ENCODE data around the gene RBM7.

The RBM7 gene, protein sequence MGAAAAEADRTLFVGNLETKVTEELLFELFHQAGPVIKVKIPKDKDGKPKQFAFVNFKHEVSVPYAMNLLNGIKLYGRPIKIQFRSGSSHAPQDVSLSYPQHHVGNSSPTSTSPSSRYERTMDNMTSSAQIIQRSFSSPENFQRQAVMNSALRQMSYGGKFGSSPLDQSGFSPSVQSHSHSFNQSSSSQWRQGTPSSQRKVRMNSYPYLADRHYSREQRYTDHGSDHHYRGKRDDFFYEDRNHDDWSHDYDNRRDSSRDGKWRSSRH
- 19.6 to 28.2 (median 25.3) reads per million in 9 experiments for total RNA-seq

DNA sequence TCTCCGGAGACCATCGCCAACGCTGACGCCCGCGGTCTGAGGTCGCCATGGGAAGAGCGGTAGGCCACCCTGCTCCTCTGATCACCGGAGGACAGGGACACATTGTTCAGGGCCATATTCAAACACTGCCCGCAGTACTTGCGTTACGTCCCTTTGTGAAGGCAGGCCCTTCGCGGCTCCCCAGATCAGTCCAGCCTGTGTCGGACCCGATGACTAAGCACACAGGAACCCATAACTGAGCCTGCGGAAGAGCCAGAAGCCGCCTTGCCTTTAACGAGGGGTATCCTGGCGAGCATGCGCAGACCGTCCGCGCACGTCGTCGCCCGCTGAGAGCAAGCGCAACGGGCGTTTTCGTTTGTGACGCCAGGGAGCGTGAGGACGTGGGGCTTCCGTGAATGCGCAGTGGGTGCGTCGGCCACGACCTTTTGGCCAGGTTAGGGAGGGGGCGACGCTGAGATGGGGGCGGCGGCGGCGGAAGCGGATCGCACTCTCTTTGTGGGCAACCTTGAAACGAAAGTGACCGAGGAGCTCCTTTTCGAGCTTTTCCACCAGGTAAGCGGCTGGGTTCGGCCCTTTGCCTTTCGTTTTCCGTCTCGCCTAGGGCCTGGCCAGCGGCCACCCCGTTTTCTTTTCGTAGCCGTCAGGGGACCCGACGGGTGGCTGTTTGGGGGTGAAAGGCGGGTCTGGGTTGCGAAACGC lies at the start of gene RBM7, which contains the start of gene C11orf71:
TSS of gene RBM7 (plus strand) at position 451 of the 699 bp plus-strand sequence. CDS start at position 457, 6 bp downstream.
TSS of gene C11orf71 (minus strand) at position 296 of the 699 bp plus-strand sequence. CDS start at position 116, 180 bp downstream.
- peak; percentile 95 to 98 (median 96) for DNase-seq
- H3K27me3 Mint-ChIP-seq, result no peaks in the 10 kb centered on the region
- peak within 1 kb of the TSS; percentile 92 to 96 for H3K4me3 Mint-ChIP-seq
- no peaks in the 10 kb centered on the region for H3K9me3 Mint-ChIP-seq
- ATAC-seq (replicated peaks), result peak; percentile 91
- H3K4me1 Mint-ChIP-seq (ENCODE audit: low read depth in 2 of 2), result peaks cover 31 to 38% of the 10 kb centered on the region in 2 donors
- H3K27ac Mint-ChIP-seq, result peak within 1 kb of the TSS; percentile 98 to 99
- H3K36me3 Mint-ChIP-seq (ENCODE audit: insufficient read depth), result peaks cover 37% of the 10 kb centered on the region

DNA sequence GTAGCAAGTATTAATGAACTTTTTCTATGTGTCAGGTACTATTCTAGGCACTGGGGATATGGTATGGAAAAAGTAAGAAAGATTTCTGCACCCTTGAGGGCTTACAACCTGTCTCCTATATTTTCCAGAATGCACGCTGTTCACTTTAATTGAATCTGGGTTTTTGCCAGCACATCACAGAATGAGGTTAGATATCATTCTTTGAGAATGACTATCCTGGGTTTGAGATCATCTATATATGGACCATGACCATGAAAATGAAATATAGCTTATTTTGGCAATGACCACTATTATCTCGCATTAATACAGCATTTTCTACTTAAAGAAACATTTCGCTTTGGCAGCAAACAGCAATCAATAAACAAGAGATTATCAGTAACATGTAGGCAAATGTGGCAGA lies 47.0 kb upstream of the RBM7 start:
- DNase-seq (no peak), ATAC-seq (replicated peaks) (no peak)
- no peaks in the 10 kb centered on the region for H3K4me1 Mint-ChIP-seq (ENCODE audit: low read depth in 2 of 2)
- no peaks in the 10 kb centered on the region for H3K36me3 Mint-ChIP-seq (ENCODE audit: insufficient read depth)
- no peak overlapping the region for H3K27ac Mint-ChIP-seq
- H3K27me3 Mint-ChIP-seq, result peaks cover 25 to 28% of the 10 kb centered on the region in 2 donors
- no peak overlapping the region for H3K4me3 Mint-ChIP-seq
- H3K9me3 Mint-ChIP-seq, result no peaks in the 10 kb centered on the region

DNA sequence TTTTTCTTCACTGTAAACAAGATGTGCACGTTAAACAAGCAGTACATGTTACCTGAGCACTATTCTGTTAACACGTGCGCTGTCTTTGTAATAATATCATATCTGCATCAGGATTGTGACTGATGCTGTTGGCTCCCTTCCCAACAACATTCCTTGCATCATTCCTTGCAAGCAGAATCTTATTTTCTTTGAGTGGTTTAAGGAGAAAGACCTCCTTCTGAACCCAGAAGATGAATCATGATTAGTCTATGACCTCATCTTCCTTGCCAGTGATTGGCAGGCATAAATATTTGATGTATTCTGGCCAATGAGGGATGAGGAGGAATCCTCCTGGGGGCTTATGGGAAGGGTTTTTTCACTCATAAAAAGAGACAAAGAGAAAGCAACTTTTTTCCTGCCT lies 46.4 kb upstream of the RBM7 start:
- no peak for ATAC-seq (replicated peaks)
- Mint-ChIP-seq H3K27me3 (peaks cover 30 to 34% of the 10 kb centered on the region in 2 donors), H3K9me3 (no peaks in the 10 kb centered on the region), H3K36me3 (ENCODE audit: insufficient read depth) (no peaks in the 10 kb centered on the region), H3K4me1 (ENCODE audit: low read depth in 2 of 2) (no peaks in the 10 kb centered on the region), H3K27ac (no peak overlapping the region), H3K4me3 (no peak overlapping the region)
- no peak for DNase-seq

DNA sequence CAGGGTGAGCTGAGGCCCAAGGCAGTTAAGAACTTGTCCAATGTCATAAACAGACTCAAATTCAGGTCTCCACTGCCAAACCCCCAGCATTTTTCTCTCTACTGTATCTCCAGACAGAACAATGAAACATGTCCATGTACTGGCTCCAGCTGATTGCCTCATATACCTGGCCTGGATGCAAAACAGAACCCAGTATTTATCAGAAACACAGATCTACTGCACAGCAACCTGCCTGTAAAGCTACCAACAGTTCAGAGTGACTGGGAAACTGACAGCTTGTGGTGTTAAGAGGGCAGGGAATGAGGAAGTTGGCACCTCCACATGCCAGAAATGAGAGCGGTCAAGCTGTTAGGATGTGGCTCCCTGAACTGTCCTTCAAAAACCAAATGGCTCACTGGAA lies 41.8 kb upstream of the RBM7 start:
- H3K36me3 Mint-ChIP-seq (ENCODE audit: insufficient read depth), result no peaks in the 10 kb centered on the region
- no peak for DNase-seq
- no peaks in the 10 kb centered on the region for H3K4me1 Mint-ChIP-seq (ENCODE audit: low read depth in 2 of 2)
- no peak for ATAC-seq (replicated peaks)
- H3K4me3 Mint-ChIP-seq, result no peak overlapping the region
- no peaks in the 10 kb centered on the region for H3K9me3 Mint-ChIP-seq
- H3K27me3 Mint-ChIP-seq, result peaks cover 58 to 60% of the 10 kb centered on the region in 2 donors
- no peak overlapping the region for H3K27ac Mint-ChIP-seq

DNA sequence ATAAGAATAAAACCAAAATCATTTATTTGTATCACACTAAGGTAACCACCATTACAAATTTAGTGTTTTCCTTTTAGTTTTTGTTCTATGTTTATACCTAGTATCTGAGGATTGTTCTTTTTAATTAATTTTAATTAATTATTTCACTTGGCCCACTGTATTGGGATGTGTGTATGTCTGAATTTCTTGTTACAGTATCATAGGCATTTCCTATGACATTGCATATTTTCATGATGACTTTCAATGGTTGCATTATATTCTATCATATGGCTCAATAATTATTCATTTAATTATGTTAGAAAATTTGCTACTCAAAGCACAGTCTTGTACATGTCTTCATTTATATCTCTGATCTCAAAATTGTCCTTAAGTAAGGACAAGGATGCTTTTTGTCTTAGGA lies 41.1 kb upstream of the RBM7 start:
- Mint-ChIP-seq H3K4me3 (no peak overlapping the region), H3K27ac (no peak overlapping the region), H3K4me1 (ENCODE audit: low read depth in 2 of 2) (no peaks in the 10 kb centered on the region), H3K9me3 (no peaks in the 10 kb centered on the region), H3K36me3 (ENCODE audit: insufficient read depth) (no peaks in the 10 kb centered on the region), H3K27me3 (peaks cover 64 to 65% of the 10 kb centered on the region in 2 donors)
- ATAC-seq (replicated peaks), result no peak
- no peak for DNase-seq

DNA sequence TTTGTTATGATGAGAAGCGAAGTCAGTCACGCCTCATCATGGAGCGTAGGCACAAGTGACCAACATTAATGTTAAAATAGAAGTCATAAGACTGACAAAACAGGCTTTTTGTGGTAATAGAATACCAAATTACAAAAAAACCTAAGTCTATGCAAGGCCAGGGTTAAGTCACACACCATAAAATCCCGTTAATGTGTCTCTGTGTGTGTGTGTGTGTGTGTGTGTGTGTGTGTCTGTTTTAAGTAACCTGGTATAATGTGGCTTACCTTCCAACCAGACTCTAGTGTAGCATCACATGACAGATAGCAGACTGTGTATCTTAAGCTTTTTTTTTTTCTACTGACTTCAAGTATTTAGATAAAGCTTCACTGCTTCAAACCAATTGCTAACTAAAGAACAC lies 38.1 kb upstream of the RBM7 start:
- H3K27ac Mint-ChIP-seq, result no peak overlapping the region
- no peaks in the 10 kb centered on the region for H3K36me3 Mint-ChIP-seq (ENCODE audit: insufficient read depth)
- H3K27me3 Mint-ChIP-seq, result peaks cover 67 to 69% of the 10 kb centered on the region in 2 donors
- no peak overlapping the region for H3K4me3 Mint-ChIP-seq
- no peaks in the 10 kb centered on the region for H3K4me1 Mint-ChIP-seq (ENCODE audit: low read depth in 2 of 2)
- no peak for DNase-seq
- no peaks in the 10 kb centered on the region for H3K9me3 Mint-ChIP-seq
- ATAC-seq (replicated peaks), result no peak

DNA sequence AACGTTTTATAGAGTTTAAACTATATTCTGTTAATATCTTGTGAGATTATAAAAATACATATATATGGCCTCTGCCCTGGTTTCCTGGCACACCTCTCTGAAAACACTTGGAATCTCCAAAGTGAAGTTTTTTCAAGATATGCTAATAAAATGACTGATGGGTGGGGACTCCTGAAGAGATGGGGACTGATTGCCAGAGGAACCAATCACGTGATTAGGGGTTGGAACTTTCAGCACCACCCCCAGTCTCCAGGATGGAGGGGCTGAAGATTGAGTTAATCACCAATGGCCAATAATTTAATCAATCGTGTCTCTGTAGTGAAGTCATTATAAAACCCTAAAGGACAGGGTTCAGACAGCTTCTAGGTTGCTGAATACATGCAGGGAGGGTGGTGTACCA lies 37.5 kb upstream of the RBM7 start:
- ATAC-seq (replicated peaks), result no peak
- H3K27ac Mint-ChIP-seq, result no peak overlapping the region
- peaks cover 66 to 69% of the 10 kb centered on the region in 2 donors for H3K27me3 Mint-ChIP-seq

DNA sequence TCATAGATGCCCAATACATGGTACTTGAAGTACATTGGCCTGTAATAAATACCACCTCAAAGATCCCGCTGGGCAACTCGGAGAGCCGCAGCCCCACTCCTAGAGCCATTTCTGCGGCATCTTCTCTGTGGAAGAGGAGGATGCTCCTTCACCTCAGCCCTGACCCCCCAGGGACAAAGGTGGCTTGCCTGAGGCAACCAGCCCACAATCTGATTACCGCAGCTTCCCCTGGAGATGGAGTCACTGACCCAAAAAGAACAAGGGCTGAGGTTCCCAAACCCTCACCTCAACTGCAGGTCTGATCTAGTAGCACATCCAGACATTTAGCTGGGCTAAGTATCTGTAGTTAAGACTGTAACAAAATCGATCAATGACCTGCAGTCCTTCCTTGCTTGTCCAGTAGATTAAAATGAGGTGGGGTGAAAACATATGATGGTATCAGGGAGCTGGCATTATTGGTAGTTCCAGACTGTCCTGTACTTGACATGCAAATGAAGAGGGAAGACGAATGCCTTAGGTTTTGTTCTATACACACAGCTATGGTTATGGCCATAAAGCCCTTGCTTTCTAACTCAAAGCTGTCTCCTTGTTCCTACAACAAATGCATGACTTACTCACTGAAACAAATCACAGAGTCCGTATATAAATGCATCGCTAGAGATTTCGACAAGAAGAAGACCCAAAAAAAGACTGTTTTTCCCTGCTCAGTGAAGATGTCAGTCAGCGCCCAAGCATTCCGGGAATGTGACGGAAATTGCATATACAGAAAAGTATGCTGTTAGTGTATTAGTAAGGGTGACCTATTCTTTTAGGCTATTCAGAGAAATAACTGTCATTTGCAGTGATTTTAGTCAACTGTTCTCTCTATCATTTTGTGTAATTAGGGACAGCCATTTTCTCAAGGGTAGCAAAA lies 33.9 kb upstream of the RBM7 start:
- Mint-ChIP-seq H3K9me3 (no peaks in the 10 kb centered on the region), H3K27me3 (peaks cover 45 to 69% of the 10 kb centered on the region in 2 donors), H3K4me1 (ENCODE audit: low read depth in 2 of 2) (no peaks in the 10 kb centered on the region), H3K27ac (no peak overlapping the region), H3K36me3 (ENCODE audit: insufficient read depth) (no peaks in the 10 kb centered on the region), H3K4me3 (no peak overlapping the region)
- ATAC-seq (replicated peaks) (no peak), DNase-seq (no peak)

More for the DNA sequence above, 37.5 kb upstream of the RBM7 start:
- no peaks in the 10 kb centered on the region for H3K4me1 Mint-ChIP-seq (ENCODE audit: low read depth in 2 of 2)
- DNase-seq, result no peak
- H3K4me3 Mint-ChIP-seq, result no peak overlapping the region
- no peaks in the 10 kb centered on the region for H3K36me3 Mint-ChIP-seq (ENCODE audit: insufficient read depth)
- H3K9me3 Mint-ChIP-seq, result no peaks in the 10 kb centered on the region

DNA sequence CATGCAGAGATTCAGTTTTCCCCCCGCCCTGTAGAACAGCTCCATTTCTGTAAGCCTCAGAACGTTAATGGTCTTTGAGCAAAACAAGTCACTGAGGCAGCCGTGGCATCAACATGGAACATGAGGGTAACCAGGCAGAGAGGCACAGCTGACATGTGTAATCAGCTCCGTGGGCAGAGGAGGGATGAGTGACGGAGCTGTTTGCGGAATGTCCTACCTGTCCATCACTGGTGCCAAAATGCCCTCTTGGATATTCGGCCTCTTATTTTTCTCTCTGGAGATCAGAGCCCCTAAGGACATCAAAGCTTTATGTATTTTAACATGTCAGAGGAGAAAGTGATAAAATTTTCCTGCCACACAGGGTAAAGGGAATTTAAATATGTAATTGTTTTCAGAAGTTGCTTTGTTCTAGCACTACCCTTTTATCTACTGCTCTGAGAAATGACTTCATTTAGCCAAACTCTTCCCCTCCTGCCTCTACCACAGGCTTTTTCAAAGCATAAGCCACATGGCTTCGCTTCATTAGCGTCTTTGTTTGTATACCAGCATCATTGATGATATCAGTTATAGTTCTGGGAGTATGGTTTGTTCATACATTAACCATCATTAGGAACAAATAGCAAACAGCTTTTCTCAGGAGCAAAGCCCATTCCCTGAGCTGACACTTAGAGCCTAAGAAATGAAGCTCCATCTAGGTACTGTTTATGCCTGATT lies 33.1 kb upstream of the RBM7 start:
- Mint-ChIP-seq H3K27ac (no peak overlapping the region), H3K4me1 (ENCODE audit: low read depth in 2 of 2) (no peaks in the 10 kb centered on the region), H3K27me3 (peaks cover 45 to 77% of the 10 kb centered on the region in 2 donors)

DNA sequence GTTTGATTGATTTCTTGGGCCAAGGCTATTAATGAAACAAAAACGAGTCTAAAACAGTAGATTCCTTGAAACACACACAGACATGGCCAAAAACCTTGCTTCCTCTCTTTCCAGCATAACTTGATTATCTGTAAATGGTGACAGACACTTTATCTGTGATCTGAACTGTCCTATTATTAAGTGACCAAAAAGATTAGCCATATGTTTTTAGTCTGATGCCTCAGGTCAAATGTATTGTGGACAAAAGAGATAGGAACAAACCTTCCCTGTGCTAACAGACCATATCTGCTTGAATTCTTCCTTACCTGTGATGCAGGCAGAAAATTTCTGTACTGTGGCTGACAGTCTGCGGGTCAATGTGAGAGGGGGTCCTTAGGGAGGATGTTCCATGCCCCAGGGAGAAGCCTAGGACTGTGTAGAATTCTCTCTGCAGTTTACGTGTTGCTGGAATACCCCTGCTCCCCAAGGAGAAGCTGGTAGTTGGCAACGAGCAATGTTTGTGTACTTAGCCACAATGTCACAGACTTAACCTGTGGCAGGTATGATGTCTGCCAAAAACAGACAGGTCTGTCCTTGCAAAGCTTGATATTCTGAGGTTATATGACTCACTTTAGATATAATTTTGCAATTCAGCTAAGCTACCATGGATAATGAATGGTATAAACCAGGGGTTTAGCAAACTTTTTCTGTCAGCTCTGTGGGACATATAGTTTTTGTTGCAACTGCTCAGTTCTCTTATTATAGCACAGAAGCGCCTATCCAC lies 31.4 kb upstream of the RBM7 start:
- Mint-ChIP-seq H3K27me3 (peaks cover 31 to 73% of the 10 kb centered on the region in 2 donors), H3K36me3 (ENCODE audit: insufficient read depth) (peaks cover 2% of the 10 kb centered on the region)
- no peak for ATAC-seq (replicated peaks)

More for the DNA sequence above, 33.1 kb upstream of the RBM7 start:
- H3K4me3 Mint-ChIP-seq, result no peak overlapping the region
- no peak for DNase-seq
- H3K36me3 Mint-ChIP-seq (ENCODE audit: insufficient read depth), result peaks cover under 1% of the 10 kb centered on the region
- no peaks in the 10 kb centered on the region for H3K9me3 Mint-ChIP-seq
- ATAC-seq (replicated peaks), result no peak

DNA sequence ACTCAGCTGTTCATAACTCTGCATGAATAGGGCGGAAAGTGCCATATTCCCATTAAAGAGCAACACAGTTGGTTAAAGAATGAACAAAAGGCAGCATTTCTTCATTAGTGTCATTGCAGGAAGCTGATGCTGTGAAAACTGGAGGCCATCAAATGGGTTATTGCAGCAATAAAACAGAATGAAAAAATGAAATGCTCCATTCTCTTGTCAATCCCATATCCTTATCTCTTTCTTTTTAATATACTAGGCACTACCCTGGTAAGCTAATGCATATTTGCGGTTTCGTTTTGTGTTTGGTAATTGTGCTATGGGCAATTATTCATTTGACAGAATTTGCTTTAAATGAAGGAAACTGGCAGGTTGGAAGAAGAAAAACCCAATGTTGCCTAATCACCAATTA lies 25.4 kb upstream of the RBM7 start:
- DNase-seq (no peak), ATAC-seq (replicated peaks) (no peak)
- H3K4me1 Mint-ChIP-seq (ENCODE audit: low read depth in 2 of 2), result no peaks in the 10 kb centered on the region
- peaks cover 2% of the 10 kb centered on the region for H3K36me3 Mint-ChIP-seq (ENCODE audit: insufficient read depth)
- H3K27me3 Mint-ChIP-seq, result peaks cover 45 to 89% of the 10 kb centered on the region in 2 donors
- no peaks in the 10 kb centered on the region for H3K9me3 Mint-ChIP-seq
- no peak overlapping the region for H3K4me3 Mint-ChIP-seq
- H3K27ac Mint-ChIP-seq, result no peak overlapping the region

More for the DNA sequence above, 31.4 kb upstream of the RBM7 start:
- DNase-seq, result no peak
- H3K4me1 Mint-ChIP-seq (ENCODE audit: low read depth in 2 of 2), result no peaks in the 10 kb centered on the region
- no peak overlapping the region for H3K4me3 Mint-ChIP-seq
- no peak overlapping the region for H3K27ac Mint-ChIP-seq
- H3K9me3 Mint-ChIP-seq, result no peaks in the 10 kb centered on the region

DNA sequence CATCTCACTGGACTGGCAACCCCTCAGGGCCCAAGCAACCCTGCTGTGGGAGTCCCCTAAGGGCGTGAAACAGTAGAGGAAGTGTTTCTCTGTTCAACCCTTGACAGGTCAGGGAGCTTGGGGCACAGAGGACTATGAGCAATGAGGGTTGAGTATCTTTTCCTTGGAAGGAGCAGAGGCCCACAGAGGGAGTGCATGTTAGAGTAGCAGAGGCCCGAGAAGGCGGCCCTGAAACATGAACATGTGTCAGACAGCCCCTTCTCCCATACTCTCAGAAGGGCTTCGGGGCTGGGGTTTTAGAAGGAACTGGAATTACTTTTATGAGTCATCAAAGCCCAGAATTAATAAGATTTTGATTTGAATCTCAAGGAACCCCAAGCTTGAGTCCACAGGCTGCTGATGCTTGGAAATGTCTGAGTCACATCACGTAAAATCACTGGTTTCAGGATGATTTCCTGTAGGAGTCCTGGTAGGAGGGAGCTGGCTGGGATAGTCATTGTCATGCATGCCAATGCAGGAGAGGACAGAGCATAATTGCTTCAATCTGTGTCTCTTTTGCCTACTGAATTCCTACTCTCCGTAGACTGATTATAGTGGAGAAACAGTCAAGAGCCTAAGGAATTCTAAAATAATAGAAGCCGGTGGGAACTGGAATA lies 22.7 kb upstream of the RBM7 start:
- Mint-ChIP-seq H3K4me1 (ENCODE audit: low read depth in 2 of 2) (peaks cover 0 to 3% of the 10 kb centered on the region in 2 donors), H3K27ac (no peak overlapping the region), H3K9me3 (no peaks in the 10 kb centered on the region), H3K36me3 (ENCODE audit: insufficient read depth) (no peaks in the 10 kb centered on the region), H3K4me3 (no peak overlapping the region), H3K27me3 (peaks cover 57 to 75% of the 10 kb centered on the region in 2 donors)
- no peak for ATAC-seq (replicated peaks)
- no peak for DNase-seq

All from effector memory CD8-positive, alpha-beta T cell (primary cell).